Suppressor macrophage treated with lipopolysaccharide for 1 hour (primary cell): Measurements from ENCODE around the gene NUTM2A.
"Not testable (repeated sequence)": the region's sequence is repeated elsewhere in the genome, so short reads cannot be mapped to it uniquely, and the experiment has no call there.

ENCODE experiments used
- DNase-seq, 3 donors: peaks; one replicate each; pipeline ENCODE4 v3.0.0-alpha.2; 2020 to 2022

Gene NUTM2A

GRCh38 chr10:87280749-87281392 lies 55.6 kb downstream of the NUTM2A start:
- not testable (repeated sequence) for DNase-seq
